HG03139 (cell line): ENCODE data around the gene STK11.
A peak's percentile ranks its signal among the peaks of the same experiment; 100 is the strongest.

Source experiments
- ATAC-seq: cut with Tn5 transposase; IDR thresholded peaks from one replicate; pipeline ENCODE4 v1.9.1; 2021; ENCODE audit not compliant: unreplicated experiment

Gene STK11

DNA sequence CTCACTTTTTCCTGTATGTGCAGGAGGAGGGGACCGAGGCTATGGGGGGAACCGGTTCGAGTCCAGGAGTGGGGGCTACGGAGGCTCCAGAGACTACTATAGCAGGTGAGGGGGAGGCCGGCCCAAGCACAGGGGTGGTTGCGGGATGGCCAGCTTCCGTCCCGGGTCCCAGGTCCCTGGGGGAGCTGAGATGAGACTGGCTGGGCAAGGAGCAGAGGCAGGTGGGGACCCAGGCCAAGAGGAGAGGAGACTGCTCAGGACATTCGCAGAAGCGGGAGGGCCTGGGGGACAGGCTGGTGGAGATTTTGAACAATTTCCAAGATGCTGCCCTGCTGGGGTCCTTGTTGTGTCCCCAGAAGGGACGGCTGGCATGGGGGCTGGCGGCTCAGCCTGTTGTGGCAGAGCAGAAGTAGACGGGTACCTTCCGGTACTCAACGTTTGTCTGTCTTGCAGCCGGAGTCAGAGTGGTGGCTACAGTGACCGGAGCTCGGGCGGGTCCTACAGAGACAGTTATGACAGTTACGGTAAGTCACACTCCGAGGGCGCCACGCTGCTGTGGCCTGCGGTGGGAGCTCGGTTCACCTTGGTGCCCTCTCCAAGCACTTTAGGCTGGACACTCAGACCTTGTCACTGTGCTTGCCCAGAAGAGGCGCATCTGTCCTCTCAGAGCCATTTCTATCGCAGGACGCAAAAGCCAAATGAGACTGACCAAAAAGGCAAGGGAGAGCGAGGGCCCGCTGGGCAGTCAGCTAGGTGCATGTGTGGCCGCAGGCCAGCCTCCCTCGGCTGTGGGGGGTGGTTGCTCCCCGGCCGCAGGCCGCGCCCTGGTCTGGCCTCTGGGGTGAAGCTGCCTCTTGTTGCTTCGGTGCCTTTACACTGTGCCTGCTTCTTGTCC lies 66.2 kb downstream of the STK11 start:
- ATAC-seq: no peak

- ATAC-seq: no peak
Measured at GRCh38 chr19:1272423-1273262, 67.1 kb downstream of the STK11 start.

- no peak for ATAC-seq
Measured at GRCh38 chr19:1273263-1274041, 67.9 kb downstream of the STK11 start.

GRCh38 chr19:1274081-1274851 lies 68.7 kb downstream of the STK11 start:
- ATAC-seq: no peak

DNA sequence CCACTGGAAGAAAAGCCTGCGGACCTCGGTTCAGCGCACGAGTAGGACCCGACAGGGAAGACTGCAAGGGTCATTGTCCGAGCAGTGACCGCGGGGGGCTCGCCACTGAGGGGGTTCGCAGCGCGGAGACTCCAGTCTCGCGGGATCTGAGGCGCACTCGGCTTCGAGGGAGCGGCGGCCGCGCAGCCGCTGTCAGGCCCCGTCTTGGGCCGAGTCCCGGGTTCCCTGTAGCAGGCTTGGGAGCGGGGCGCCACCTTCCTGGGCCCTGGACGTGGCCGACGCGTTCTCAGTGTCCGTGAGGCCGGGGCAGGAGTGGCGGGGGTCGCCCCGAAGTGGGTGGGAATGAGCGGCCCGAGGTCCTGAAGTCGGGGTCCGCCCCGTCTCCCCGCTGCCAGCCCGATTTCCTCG lies 69.3 kb downstream of the STK11 start:
- ATAC-seq: no peak

- peak; percentile 65 for ATAC-seq
Measured at GRCh38 chr19:1275260-1275975, 69.8 kb downstream of the STK11 start, which contains the start of gene FAM174C. FAM174C (plus strand) TSS chr19:1275530; CDS start chr19:1275550, 20 bp downstream.

- ATAC-seq: no peak
Measured at GRCh38 chr19:1275976-1276627, 70.5 kb downstream of the STK11 start.

- ATAC-seq: no peak
Measured at GRCh38 chr19:1276628-1277022, 71.0 kb downstream of the STK11 start.

DNA sequence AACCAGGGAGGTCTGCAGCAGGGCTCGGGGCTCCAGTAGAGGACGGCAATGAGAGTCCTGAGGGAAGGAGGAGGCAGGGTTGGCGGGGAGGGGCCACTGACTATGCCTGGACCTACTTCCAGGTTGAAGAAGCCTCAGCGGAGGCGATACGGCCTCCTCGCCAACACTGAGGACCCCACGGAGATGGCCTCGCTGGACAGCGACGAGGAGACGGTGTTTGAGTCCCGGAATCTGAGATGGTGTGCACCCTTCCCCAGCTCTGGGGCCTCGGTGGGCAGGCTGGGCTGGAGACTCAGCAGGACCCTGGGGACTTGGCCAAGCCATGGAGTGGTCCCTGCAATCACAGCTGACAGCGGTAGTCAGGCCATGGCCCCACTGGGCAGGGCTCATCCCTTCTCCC lies 71.5 kb downstream of the STK11 start:
- no peak for ATAC-seq
